ENCODE data around the gene MRS2.
A peak's percentile ranks its signal among the peaks of the same experiment; 100 is the strongest.
"Not testable (repeated sequence)": the region's sequence is repeated elsewhere in the genome, so short reads cannot be mapped to it uniquely, and the experiment has no call there.

The MRS2 gene

GRCh38 chr6:24384369-24385130 lies 18.2 kb upstream of the MRS2 start:
- not testable (repeated sequence) for H3K9me3 ChIP-seq (ENCODE audit: severe bottlenecking); H3K27me3 ChIP-seq (ENCODE audit: insufficient read depth, poor library complexity, severe bottlenecking); H3K36me3 ChIP-seq (ENCODE audit: low read depth); ATAC-seq (ENCODE audit: low read depth); H3K4me3 ChIP-seq (ENCODE audit: severe bottlenecking); H3K4me1 ChIP-seq (ENCODE audit: insufficient read depth, poor library complexity, severe bottlenecking); H3K27ac ChIP-seq (ENCODE audit: poor library complexity, severe bottlenecking); DNase-seq (ENCODE audit: low spot score)

DNA sequence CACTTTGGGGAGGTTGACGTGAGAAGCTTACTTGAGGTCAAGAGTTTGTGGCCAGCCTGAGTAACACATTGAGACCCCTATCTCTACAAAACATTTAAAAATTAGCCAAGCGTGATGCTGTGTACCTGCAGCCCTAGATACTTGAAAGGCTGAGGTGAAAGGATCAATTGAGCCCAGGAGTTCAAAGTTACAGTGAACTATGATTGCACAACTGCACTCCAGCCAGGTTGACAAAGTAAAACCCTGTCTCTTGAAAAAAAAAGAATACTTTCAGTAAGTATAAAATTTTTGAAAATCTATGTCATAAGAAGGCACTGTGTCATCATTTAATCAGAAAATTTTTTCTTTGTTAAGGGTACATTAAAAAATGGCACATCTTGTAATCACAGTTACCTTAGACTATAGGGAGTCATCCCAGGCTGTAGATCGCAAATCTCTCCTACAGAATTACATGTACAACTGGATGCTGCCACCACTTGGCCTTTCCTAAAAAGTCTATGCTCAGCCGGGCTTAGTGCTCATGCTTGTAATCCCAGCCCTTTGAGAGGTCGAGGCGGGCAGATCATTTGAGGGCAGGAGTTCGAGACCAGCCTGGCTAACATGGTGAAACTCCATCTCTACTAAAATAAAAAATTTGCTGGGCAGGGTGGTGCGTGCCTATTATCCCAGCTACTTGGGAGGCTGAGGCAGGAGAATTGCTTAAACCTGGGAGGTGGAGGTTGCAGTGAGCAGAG lies 17.0 kb upstream of the MRS2 start:
- DNase-seq (ENCODE audit: low spot score) (no peak), ATAC-seq (ENCODE audit: low read depth) (no peak)
- Histone ChIP-seq H3K27me3 (ENCODE audit: insufficient read depth, poor library complexity, severe bottlenecking) (no peaks in the 10 kb centered on the region), H3K27ac (ENCODE audit: poor library complexity, severe bottlenecking) (no peak overlapping the region), H3K4me3 (ENCODE audit: severe bottlenecking) (no peak overlapping the region), H3K36me3 (ENCODE audit: low read depth) (no peaks in the 10 kb centered on the region), H3K4me1 (ENCODE audit: insufficient read depth, poor library complexity, severe bottlenecking) (peaks cover 5% of the 10 kb centered on the region), H3K9me3 (ENCODE audit: severe bottlenecking) (peaks cover 3% of the 10 kb centered on the region)
- no peak for TF ChIP-seq CTCF (IDR thresholded peaks at IDR 0.05; ENCODE audit: poor library complexity, severe bottlenecking)

DNA sequence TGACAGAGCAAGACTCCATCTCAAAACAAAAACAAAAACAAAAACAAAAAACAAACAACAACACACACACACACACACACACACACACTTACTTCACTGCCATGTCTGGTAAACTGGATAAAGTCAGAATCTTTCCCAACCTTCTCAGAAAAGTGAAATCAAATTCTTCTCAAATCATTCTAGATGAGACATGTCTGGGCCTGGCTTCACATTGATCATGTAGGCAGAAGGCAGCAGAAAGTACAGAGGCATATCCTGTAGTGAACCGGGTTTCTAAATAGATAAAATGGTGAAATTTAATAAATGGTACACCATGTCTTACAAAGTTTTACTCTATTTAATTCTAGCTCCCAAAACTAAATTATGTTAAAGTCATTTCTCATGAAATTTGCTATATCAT lies 14.9 kb upstream of the MRS2 start:
- Histone ChIP-seq H3K9me3 (ENCODE audit: severe bottlenecking) (peaks cover 3% of the 10 kb centered on the region), H3K4me3 (ENCODE audit: severe bottlenecking) (no peak overlapping the region), H3K4me1 (ENCODE audit: insufficient read depth, poor library complexity, severe bottlenecking) (peaks cover 5% of the 10 kb centered on the region), H3K27ac (ENCODE audit: poor library complexity, severe bottlenecking) (no peak overlapping the region), H3K36me3 (ENCODE audit: low read depth) (no peaks in the 10 kb centered on the region), H3K27me3 (ENCODE audit: insufficient read depth, poor library complexity, severe bottlenecking) (no peaks in the 10 kb centered on the region)
- peak; percentile 58; the same call in 1 of the 3 replicates for ATAC-seq (ENCODE audit: low read depth)
- no peak for TF ChIP-seq CTCF (IDR thresholded peaks at IDR 0.05; ENCODE audit: poor library complexity, severe bottlenecking)
- no peak for DNase-seq (ENCODE audit: low spot score)

DNA sequence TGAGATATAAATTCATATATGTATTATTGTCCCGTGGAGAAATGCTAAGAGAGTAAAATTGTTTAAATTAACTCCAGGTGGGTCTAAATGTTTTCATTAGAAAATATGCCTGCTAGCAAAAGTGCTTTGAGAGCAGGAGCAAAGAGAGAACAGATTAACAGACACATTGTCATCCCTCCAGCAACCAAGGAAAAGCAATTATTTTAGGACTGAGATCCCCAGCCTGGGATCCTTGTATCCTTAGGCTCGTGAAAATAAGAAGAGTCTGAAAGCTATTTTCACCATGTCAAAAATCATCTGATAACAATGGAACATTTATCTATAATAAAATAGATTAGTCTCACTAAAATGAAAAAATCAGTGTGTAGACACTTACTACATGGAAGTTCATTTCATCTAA lies 11.5 kb upstream of the MRS2 start:
- H3K4me3 ChIP-seq (ENCODE audit: severe bottlenecking), result no peak overlapping the region
- peaks cover 10% of the 10 kb centered on the region for H3K4me1 ChIP-seq (ENCODE audit: insufficient read depth, poor library complexity, severe bottlenecking)
- H3K27ac ChIP-seq (ENCODE audit: poor library complexity, severe bottlenecking), result no peak overlapping the region
- peaks cover 3% of the 10 kb centered on the region for H3K9me3 ChIP-seq (ENCODE audit: severe bottlenecking)
- ATAC-seq (ENCODE audit: low read depth), result no peak
- H3K27me3 ChIP-seq (ENCODE audit: insufficient read depth, poor library complexity, severe bottlenecking), result no peaks in the 10 kb centered on the region
- no peaks in the 10 kb centered on the region for H3K36me3 ChIP-seq (ENCODE audit: low read depth)
- no peak for TF ChIP-seq CTCF (IDR thresholded peaks at IDR 0.05; ENCODE audit: poor library complexity, severe bottlenecking)
- no peak for DNase-seq (ENCODE audit: low spot score)

DNA sequence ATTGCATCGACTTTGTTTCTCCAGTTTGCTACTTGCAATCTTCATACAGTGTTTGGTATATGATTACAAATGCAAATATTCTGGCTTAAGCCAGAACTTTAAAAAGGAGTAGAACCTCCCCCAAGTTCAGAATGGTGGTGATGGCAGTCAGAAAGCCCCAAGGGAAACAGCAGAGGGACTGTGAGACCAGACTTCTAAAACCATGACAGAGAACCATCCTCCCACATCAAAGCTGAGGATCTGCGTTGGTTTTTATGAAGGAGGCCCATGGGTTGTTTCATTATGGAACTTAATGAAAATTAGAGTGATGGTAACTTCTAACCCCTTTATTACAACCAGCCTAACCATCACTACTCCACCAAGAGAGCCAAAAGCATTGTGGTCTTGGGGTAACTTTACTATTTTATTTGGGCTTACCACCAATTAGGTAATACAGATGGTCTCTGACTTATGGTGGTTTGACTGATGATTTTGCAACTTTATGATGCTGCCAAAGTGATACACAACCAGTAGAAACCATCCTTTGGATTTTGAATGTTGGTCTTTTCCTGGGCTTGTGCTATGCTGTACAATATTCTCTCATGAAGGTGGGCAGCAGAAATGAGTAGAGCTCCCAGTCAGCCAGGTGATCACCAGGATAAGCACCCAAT lies 10.9 kb upstream of the MRS2 start:
- TF ChIP-seq CTCF (IDR thresholded peaks at IDR 0.05; ENCODE audit: poor library complexity, severe bottlenecking), result no peak
- ATAC-seq (ENCODE audit: low read depth) (no peak), DNase-seq (ENCODE audit: low spot score) (no peak)
- Histone ChIP-seq H3K4me1 (ENCODE audit: insufficient read depth, poor library complexity, severe bottlenecking) (peaks cover 10% of the 10 kb centered on the region), H3K27me3 (ENCODE audit: insufficient read depth, poor library complexity, severe bottlenecking) (no peaks in the 10 kb centered on the region), H3K4me3 (ENCODE audit: severe bottlenecking) (no peak overlapping the region), H3K27ac (ENCODE audit: poor library complexity, severe bottlenecking) (no peak overlapping the region), H3K9me3 (ENCODE audit: severe bottlenecking) (peaks cover 2% of the 10 kb centered on the region), H3K36me3 (ENCODE audit: low read depth) (no peaks in the 10 kb centered on the region)
